CD4-positive, alpha-beta T cell treated with Interleukin-4 for 1 hour (primary cell): ENCODE measurements around the gene RAC3.

Experiments
- DNase-seq, 2 donors: peaks; one replicate each; pipeline ENCODE4 v3.0.0-alpha.2; 2020 to 2022

Gene RAC3

DNA sequence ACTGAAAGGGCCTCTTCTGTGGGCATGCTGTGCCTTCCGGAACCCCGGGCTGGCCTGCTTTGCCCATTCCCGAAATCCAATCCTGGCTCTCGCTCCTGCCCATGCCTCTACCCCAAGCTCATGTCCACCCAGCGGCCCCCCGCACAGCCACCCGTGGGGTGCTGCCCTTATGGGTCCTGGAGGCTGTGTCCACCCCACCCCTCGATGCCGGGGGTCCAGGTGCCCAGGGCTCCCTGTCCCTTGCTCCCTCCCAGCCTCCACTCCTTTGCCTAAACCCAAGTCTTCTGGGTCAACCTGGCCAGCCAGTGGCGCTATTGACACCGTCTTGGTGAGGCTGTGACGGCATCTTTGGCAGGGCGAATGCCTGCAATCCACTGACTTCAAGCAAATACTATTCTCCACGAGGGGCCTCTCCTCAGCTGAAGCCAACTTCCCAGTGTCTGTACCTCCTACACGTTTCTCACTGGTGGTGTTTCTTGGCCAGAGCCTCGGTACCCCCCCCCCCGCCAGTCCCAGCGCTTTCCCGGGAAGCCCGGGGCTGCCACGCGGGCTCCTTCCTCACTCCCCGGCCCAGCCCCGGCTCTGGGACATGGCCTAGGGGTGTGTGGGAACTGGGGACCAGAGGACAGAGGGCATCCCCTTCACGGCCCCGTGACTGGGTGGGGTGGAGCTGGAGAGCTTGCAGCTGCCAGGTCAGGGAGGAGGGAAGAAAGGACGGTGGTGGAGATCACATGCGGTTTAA, 46.3 kb downstream of the RAC3 start:
- no peak for DNase-seq

DNA sequence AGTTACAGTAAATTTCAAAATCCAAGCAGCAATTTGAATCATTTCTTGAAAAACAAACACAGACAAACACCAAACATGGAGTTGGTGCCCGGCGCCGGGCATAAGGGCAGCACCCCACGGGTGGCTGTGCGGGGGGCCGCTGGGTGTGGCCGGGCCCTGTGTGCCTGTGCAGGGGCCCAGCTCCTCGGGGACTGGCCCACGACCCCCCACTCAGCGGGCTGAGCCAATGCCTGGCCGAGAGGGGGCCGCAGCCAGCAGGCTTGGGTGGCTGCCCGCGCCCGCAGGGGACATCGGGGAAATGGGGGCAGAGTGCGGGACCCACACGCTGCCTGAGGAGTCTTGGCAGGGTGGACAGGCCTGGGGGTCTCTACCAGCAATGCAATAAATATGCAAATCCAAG, 47.0 kb downstream of the RAC3 start:
- no peak for DNase-seq

DNA sequence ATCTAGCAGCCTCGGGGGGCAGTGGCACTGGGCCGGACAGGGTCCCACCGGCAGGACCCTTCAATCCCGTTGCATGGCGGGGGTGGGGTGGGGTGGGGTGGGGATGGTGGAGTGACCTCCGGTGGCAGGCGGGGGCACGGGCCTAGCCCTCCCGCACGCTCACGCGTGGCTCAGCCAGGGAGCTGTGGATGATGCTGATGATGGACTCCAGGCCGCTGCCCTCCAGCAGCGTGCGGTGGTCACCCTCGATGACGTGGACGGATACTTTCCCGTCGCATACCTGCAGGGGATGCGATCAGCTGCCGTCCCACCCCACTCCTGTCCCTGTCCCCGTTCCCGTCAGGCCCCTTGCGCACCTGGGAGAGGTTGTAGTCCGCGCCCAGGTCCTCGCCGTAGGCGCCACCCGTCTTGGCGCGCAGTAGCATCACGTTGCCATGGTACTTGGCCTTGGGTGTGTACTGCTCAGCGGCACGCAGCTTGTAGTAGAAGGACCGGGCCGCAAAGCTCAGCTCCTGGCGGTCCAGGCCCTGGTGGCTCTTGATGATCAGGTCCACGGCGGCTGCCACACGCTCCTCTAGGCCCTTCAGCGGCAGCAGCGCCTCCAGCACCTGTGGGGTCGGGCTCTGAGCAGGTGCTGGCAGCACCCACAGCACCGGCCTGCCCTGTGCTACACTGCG, 47.7 kb downstream of the RAC3 start:
- no peak for DNase-seq

DNA sequence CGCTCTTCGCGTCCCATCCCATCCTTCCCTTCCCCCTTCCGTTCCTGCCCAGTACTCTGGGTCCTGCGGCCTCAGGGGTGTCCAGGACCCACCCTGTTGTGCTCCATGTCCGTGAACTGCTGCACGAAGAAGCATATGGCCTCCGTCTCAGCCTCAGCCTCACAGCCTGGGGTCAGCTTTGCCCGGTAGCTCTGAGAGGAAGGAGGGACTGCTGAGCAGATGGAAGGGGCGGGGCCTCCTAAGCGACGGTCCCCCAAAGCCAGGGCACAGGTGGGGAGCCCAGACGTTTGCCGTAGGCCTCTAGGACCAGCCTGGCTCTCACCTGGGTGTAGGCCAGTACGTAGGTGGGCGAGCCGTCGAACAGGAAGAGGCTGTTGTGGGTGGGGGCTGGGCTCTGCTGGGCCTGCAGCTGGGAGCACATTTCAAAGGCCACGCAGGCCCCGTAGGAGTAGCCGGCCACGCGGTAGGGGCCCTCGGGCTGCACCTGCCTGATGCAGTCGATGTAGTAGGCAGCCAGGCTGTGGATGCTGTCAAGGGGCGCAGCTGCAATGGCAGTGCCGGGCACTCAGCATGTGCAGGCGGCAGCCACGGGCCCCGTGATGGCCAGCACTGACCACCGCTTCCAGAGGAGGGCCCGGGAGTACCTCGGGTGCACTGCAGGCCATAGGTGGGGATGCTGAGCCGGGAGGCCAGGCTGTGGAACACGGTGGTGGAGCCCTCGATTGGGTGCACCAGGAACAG, 48.7 kb downstream of the RAC3 start:
- no peak for DNase-seq

DNA sequence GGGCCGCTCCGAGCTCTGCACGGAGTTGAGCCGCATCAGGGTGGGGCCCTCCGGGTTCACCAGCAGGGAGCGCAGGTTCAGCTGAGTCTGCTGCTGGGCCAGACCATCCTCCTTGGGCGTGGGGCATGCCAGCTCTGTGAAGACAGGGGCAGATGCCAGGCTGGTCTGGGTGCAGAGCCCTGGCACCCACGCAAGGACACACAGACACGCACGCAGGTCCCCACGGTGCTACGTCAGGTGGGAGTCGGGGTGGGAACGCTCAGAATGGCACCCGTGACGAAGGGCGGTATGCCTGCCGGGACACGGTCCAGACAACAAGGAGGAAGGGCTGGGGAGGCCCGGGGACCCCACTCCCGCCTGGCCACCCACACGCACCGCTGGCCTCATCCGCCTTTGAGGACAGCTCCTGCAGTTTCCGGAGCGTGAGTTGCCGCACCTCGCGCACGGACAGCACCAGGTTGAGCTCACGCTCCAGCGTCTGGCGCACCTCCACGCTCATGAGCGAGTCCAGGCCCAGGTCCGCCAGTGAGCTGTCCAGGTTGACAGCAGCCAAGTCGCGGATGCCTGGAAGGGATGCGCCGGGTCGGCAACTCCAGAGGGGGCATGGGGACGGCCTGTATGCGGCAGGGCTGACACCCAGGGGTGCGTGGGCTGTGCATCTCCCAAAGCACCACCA, 49.4 kb downstream of the RAC3 start:
- no peak for DNase-seq

DNA sequence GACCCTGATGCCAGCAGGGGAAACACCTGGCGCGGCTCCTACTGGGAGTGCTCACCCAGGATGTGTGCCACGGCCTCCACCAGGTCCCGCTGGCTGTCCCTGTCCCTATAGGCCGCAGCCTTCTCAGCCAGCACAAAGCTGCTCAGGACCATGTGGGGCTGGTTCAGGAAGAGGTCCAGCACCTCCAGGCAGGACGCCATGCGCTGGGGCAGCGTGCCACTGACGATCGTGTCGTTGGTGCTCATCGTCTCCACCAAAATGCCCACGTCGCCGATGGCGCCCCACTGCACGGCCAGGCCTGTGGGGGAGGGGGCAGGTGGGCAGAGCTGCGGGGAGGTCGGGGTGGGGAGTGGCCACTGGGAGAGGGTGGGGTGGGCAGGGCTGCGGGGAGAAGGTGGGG, 50.1 kb downstream of the RAC3 start:
- no peak for DNase-seq

DNA sequence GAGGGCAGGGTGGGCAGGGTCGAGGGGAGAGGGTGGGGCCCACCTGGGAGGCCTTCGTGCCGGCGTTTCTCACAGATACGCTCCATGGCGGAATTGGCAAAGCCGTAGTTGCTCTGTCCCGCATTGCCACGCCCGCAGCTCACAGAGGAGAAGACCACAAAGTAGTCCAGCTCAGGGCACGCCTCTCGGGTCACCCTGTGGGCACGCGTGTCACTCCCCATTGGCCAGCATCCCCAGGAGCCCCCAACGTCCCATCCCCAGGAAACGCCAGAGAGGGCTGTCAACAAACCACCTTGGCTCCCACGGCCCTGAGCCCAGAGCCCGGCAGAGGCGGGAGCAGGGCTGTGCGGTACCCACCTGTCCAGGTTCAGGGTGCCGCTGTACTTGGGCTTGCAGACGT, 50.5 kb downstream of the RAC3 start:
- DNase-seq: no peak

DNA sequence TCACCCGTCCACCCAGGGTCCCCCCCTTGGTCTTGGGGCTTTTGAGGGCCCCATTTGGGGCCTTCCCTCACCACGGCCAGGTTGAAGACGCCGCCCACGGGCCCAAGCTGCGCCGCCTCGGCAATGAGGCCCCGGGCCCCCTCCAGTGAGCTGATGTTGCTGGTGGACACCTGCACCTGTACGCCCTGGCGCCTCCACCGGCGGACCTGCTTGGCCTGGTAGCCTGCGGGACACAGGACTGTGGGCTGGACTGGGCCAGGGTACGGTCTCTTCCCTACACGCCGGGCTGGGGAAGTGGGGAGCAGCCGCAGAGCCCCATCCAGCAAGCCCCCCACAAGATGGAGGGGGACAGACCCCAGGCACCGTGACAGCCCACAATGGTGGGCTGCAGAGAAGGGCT, 51.0 kb downstream of the RAC3 start:
- DNase-seq: no peak

DNA sequence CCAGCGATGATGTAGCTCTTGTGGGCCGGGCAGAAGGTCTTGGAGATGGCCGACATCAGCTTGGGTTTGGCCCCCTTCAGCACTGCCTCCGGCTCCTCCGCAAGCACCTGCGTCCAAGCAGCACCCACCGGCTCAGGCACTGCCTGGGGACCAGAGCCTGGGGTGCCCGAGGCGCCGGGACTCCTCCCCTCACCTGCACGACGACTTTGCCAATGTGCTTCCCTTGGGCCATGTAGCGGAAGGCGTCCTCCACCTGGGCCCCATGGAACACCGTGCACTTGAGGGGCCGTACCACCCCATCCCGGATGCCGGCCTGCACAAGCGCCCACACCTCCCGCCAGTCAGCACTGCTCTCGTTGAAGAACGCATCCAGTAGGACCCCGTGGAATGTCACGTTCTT, 51.5 kb downstream of the RAC3 start:
- no peak for DNase-seq
